ENCODE results near the gene YWHAG. TPM values are rescaled to one million over a fixed set of nuclear protein-coding genes. Genes with fewer than 3 reads are reported as not detected.

Gene YWHAG
- total and polyA plus RNA-seq, 9 of the 15 experiments (the other 6 are each of a cell fraction or from before 2014, with no cell fraction given) = 30.4 to 246 (median 94.5) TPM

DNA sequence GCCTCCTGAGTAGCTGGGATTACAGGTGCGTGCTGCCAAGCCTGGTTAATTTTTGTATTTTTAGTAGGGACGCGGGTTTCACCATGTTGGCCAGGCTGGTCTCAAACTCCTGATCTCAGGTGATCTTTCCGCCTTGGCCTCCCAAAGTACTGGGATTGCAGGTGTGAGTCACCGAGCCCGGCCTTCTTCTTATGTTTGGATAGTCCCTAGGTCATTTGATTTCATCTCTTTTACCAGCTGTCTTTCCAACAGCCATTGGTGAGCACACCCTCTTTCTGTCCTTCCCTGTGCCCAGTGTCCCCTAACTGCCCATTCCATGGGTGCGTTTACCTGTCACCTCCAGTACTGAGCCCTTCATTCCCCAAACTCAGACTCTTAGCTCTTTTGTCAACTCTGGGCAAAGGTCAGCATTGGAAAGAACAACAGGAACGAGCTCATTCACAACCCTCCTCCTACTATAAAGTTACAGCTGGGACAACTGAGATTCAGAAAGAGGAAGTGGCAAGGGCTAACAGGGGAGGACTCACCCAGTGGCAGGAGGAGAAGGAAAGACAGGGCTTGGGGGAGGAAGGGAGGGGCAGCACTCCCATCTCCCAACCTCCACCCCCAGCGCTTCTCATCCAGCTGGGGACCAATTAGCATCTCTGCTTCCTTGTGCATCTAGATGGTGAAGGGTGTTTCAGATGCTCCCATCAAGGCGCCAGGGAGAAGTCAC lies 45.1 kb upstream of the YWHAG start:
- Histone ChIP-seq H4K20me1 (replicated peaks; ENCODE audit: control insufficient read depth, insufficient read depth, low read length) (no peaks in the 10 kb centered on the region), H3K36me3 (ENCODE audit: control insufficient read depth, insufficient read depth, low read length) (peaks cover 6% of the 10 kb centered on the region; the same call in 2 of the 3 replicates), H3K4me2 (ENCODE audit: insufficient read depth, low read length) (no peak overlapping the region), H3K4me3 (no peak overlapping the region), H2AFZ (ENCODE audit: low read depth, low read length) (no peak overlapping the region), H3K27ac (ENCODE audit: extremely low read depth, low read depth, low read length) (no peak overlapping the region), H3K4me1 (replicated peaks in 1 of 2; ENCODE audit: control insufficient read depth in 2 of 2, insufficient read depth in 2 of 2, low read length in 2 of 2) (peaks cover 7 to 13% of the 10 kb centered on the region in 2 experiments; a peak in 3 of 5 replicates), H3K9me3 (replicated peaks; ENCODE audit: control insufficient read depth, insufficient read depth, low read depth, low read length) (no peaks in the 10 kb centered on the region), H3K27me3 (ENCODE audit: control insufficient read depth in 2 of 2, insufficient read depth in 2 of 2, low read length in 2 of 2) (no peaks in the 10 kb centered on the region), H3K79me2 (ENCODE audit: control insufficient read depth, insufficient read depth, low read length) (no peaks in the 10 kb centered on the region; the same call in 2 of the 3 replicates), H3K9me1 (ENCODE audit: control insufficient read depth, insufficient read depth, low read length) (no peaks in the 10 kb centered on the region), H3K9ac (ENCODE audit: insufficient read depth in 1 of 2, low read depth in 2 of 2, low read length in 2 of 2) (no peak overlapping the region; a peak in 1 of 4 replicates)
- ChIA-PET POLR2A (interaction anchor here (0.5 to 1.2 kb wide), 5 partner anchors 9 to 1395 kb away, joined by 3 to 5 read pairs (median 4); no protein-coding TSS in a partner anchor), CTCF (ENCODE audit: low intra/inter-chr PET ratio) (no interaction called here)
- FAIRE-seq (peak; percentile 75), ATAC-seq (peak; percentile 21; the same call in 2 of the 3 replicates), DNase-seq (ENCODE audit: extremely low read depth in 1 of 4, low spot score in 3 of 4) (peak in 1 of 4 experiments; percentile 22)
- TF ChIP-seq RCOR1 (IDR thresholded peaks at IDR 0.05; ENCODE audit: borderline replicate concordance in 1 of 2, low read depth in 2 of 2, low read length in 2 of 2) (peak in 1 of 2 experiments; percentile 16; a peak in 1 of 4 replicates), SPI1 (IDR thresholded peaks at IDR 0.05; ENCODE audit: borderline replicate concordance, low read depth, low read length) (peak; percentile 99), CTBP1 (IDR thresholded peaks at IDR 0.05; ENCODE audit: borderline replicate concordance) (peak; percentile 42; the same call in 1 of the 2 replicates), SMARCA4 (IDR thresholded peaks at IDR 0.05) (0 out of 2 replicates have a peak, but pooled peaks have one; percentile 21), CBX3 (IDR thresholded peaks at IDR 0.05; ENCODE audit: borderline replicate concordance in 1 of 2, low read length in 2 of 2) (peak in 1 of 2 experiments; percentile 21; a peak in 1 of 3 replicates), MTA2 (IDR thresholded peaks at IDR 0.05; ENCODE audit: low read depth) (peak; percentile 31; the same call in 1 of the 2 replicates), ZNF263 (CRISPR knock-in tag; IDR thresholded peaks at IDR 0.05; ENCODE audit: borderline replicate concordance) (peak; percentile 93), RAD51 (IDR thresholded peaks at IDR 0.05; ENCODE audit: borderline replicate concordance, low read depth) (no peak), RAD21 (CRISPR knock-in tag; conservative IDR thresholded peaks at IDR 0.05 in 1 of 2, IDR thresholded peaks at IDR 0.05 in 1 of 2) (no peak), VEZF1 (CRISPR knock-in tag; IDR thresholded peaks at IDR 0.05) (peak; percentile 72), ZFP36 (IDR thresholded peaks at IDR 0.05; ENCODE audit: low read depth, low read length, partially characterized antibody) (peak; percentile 95), DNMT1 (IDR thresholded peaks at IDR 0.05) (no peak), RBM15 (IDR thresholded peaks at IDR 0.05; ENCODE audit: insufficient read depth, low read length) (no peak), ARID2 (IDR thresholded peaks at IDR 0.05) (no peak)
- TF ChIP-seq, protein P1, sequence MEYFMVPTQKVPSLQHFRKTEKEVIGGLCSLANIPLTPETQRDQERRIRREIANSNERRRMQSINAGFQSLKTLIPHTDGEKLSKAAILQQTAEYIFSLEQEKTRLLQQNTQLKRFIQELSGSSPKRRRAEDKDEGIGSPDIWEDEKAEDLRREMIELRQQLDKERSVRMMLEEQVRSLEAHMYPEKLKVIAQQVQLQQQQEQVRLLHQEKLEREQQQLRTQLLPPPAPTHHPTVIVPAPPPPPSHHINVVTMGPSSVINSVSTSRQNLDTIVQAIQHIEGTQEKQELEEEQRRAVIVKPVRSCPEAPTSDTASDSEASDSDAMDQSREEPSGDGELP (CRISPR knock-in tag; IDR thresholded peaks at IDR 0.05; ENCODE audit: borderline replicate concordance) = peak; percentile 49
- TF ChIP-seq, protein P2, sequence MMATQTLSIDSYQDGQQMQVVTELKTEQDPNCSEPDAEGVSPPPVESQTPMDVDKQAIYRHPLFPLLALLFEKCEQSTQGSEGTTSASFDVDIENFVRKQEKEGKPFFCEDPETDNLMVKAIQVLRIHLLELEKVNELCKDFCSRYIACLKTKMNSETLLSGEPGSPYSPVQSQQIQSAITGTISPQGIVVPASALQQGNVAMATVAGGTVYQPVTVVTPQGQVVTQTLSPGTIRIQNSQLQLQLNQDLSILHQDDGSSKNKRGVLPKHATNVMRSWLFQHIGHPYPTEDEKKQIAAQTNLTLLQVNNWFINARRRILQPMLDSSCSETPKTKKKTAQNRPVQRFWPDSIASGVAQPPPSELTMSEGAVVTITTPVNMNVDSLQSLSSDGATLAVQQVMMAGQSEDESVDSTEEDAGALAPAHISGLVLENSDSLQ (IDR thresholded peaks at IDR 0.05) = peak; percentile 14; the same call in 1 of the 2 replicates
- BruUV-seq (replicated peaks) = no TSS peak
- intact Hi-C loops (cut with micrococcal nuclease) (no loop called here), in situ Hi-C loops (cut with MboI) (no loop called here)
- WGBS (ENCODE audit: insufficient coverage, low coverage, missing lambda C conversion rate) = 60% methylated on average over 10 of the region's 10 CpGs
